ENCODE measurements around the gene TGFB2. TPM values are rescaled to one million over a fixed set of nuclear protein-coding genes. Genes with fewer than 3 reads are reported as not detected.

TGFB2 gene
- total RNA-seq, 1 experiment from 2014 or later = 1.2 TPM

DNA sequence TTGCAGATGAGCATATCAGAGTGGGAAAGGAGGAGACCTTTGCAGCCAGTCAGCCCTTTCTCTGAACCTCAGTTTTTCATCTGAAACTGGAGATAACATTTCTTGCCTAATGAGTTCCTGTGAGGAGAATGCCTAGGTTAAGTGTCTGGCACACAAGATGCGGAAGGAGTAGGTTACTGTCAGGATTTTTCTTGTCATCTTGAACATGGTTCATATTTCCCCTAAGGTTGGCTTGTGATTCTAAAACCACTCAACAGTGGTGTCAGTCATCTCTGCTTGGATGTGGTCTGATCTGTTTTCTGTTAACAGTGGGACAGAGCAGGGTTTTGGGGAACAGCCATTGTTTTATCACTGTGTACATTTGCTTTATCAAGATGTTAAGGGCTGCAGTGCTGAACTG lies 70.6 kb downstream of the TGFB2 start:
- no peaks in the 10 kb centered on the region for H3K27me3 ChIP-seq (replicated peaks; ENCODE audit: insufficient read depth, low read depth, low read length, poor library complexity)
- no peaks in the 10 kb centered on the region for H3K36me3 ChIP-seq (ENCODE audit: insufficient read depth, low read length, poor library complexity, severe bottlenecking)
- POLR2A ChIA-PET (ENCODE audit: low non-redundant PET) = no interaction called here
- CTCF ChIA-PET = no interaction called here
- no peaks in the 10 kb centered on the region for H3K9me3 ChIP-seq (ENCODE audit: low read depth, low read length, poor library complexity, severe bottlenecking)
- no peak overlapping the region for H3K4me3 ChIP-seq (ENCODE audit: low read depth, low read length, poor library complexity, severe bottlenecking)
- no peak overlapping the region for H3K27ac ChIP-seq (ENCODE audit: low read depth, low read length, poor library complexity, severe bottlenecking)
- DNase-seq (ENCODE audit: low spot score) = no peak
- H3K4me1 ChIP-seq (ENCODE audit: insufficient read depth, low read length, poor library complexity, severe bottlenecking) = no peaks in the 10 kb centered on the region
- no TSS peak for BruUV-seq (replicated peaks)
- intact Hi-C loops (cut with micrococcal nuclease; ENCODE audit: unreplicated experiment) = no loop called here
- TF ChIP-seq EZH2 (IDR thresholded peaks at IDR 0.05; ENCODE audit: borderline replicate concordance, low read depth, low read length, poor library complexity, severe bottlenecking) = no peak
- TF ChIP-seq, protein P1, sequence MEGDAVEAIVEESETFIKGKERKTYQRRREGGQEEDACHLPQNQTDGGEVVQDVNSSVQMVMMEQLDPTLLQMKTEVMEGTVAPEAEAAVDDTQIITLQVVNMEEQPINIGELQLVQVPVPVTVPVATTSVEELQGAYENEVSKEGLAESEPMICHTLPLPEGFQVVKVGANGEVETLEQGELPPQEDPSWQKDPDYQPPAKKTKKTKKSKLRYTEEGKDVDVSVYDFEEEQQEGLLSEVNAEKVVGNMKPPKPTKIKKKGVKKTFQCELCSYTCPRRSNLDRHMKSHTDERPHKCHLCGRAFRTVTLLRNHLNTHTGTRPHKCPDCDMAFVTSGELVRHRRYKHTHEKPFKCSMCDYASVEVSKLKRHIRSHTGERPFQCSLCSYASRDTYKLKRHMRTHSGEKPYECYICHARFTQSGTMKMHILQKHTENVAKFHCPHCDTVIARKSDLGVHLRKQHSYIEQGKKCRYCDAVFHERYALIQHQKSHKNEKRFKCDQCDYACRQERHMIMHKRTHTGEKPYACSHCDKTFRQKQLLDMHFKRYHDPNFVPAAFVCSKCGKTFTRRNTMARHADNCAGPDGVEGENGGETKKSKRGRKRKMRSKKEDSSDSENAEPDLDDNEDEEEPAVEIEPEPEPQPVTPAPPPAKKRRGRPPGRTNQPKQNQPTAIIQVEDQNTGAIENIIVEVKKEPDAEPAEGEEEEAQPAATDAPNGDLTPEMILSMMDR (conservative IDR thresholded peaks at IDR 0.05; ENCODE audit: low read depth, low read length) = no peak

DNA sequence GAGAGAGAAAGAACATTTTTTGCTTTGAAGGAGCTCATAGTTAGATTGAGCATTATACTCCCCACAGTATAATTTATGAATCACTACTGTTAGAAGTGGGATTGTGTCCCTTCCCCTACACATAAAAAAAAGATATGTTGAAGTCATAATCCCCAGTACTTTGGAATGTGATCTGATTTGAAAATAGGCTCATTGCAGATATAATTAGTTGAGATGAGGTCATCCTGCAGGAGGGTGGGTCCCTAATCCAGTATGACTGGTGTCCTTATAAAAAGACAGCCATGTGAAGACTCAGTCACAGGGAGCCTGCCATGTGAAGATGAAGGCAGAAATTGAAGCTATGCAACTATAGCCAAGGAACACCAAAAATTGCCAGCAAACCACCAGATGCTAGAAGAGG lies 76.4 kb downstream of the TGFB2 start:
- no TSS peak for BruUV-seq (replicated peaks)
- POLR2A ChIA-PET (ENCODE audit: low non-redundant PET) = no interaction called here
- no peaks in the 10 kb centered on the region for H3K36me3 ChIP-seq (ENCODE audit: insufficient read depth, low read length, poor library complexity, severe bottlenecking)
- intact Hi-C loops (cut with micrococcal nuclease; ENCODE audit: unreplicated experiment) = no loop called here
- H3K27ac ChIP-seq (ENCODE audit: low read depth, low read length, poor library complexity, severe bottlenecking) = no peak overlapping the region
- no peak for TF ChIP-seq EZH2 (IDR thresholded peaks at IDR 0.05; ENCODE audit: borderline replicate concordance, low read depth, low read length, poor library complexity, severe bottlenecking)
- TF ChIP-seq, protein P1 (conservative IDR thresholded peaks at IDR 0.05; ENCODE audit: low read depth, low read length) = no peak
- H3K4me1 ChIP-seq (ENCODE audit: insufficient read depth, low read length, poor library complexity, severe bottlenecking) = peaks cover 11% of the 10 kb centered on the region
- no peaks in the 10 kb centered on the region for H3K27me3 ChIP-seq (replicated peaks; ENCODE audit: insufficient read depth, low read depth, low read length, poor library complexity)
- no peaks in the 10 kb centered on the region for H3K9me3 ChIP-seq (ENCODE audit: low read depth, low read length, poor library complexity, severe bottlenecking)
- no peak overlapping the region for H3K4me3 ChIP-seq (ENCODE audit: low read depth, low read length, poor library complexity, severe bottlenecking)
- CTCF ChIA-PET = no interaction called here
- DNase-seq (ENCODE audit: low spot score) = peak; percentile 62

DNA sequence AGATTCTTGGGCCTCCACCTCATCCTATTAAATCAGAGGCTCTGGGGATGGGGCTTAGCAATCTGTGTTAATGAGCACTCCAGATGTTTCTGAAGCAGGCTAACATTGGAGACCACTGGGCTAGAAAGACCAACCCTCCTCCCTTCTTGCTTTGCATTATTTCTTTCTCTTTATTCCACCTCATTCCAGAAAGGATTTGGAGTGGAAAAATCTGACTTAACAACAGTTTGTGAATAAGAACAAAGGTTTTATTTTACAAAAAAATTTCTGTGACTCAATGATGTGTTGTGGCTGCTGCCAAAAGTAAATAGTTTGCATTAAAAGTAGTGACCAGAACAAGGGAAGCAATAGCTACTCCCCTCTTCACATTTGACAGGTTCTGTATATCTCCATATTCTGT lies 79.4 kb downstream of the TGFB2 start:
- CTCF ChIA-PET = no interaction called here
- POLR2A ChIA-PET (ENCODE audit: low non-redundant PET) = no interaction called here
- DNase-seq (ENCODE audit: low spot score) = no peak
- TF ChIP-seq, protein P1 (conservative IDR thresholded peaks at IDR 0.05; ENCODE audit: low read depth, low read length) = no peak
- TF ChIP-seq EZH2 (IDR thresholded peaks at IDR 0.05; ENCODE audit: borderline replicate concordance, low read depth, low read length, poor library complexity, severe bottlenecking) = no peak
- intact Hi-C loops (cut with micrococcal nuclease; ENCODE audit: unreplicated experiment) = no loop called here
- Histone ChIP-seq H3K36me3 (ENCODE audit: insufficient read depth, low read length, poor library complexity, severe bottlenecking) (no peaks in the 10 kb centered on the region), H3K27ac (ENCODE audit: low read depth, low read length, poor library complexity, severe bottlenecking) (no peak overlapping the region), H3K9me3 (ENCODE audit: low read depth, low read length, poor library complexity, severe bottlenecking) (no peaks in the 10 kb centered on the region), H3K4me1 (ENCODE audit: insufficient read depth, low read length, poor library complexity, severe bottlenecking) (peaks cover 13% of the 10 kb centered on the region), H3K4me3 (ENCODE audit: low read depth, low read length, poor library complexity, severe bottlenecking) (no peak overlapping the region), H3K27me3 (replicated peaks; ENCODE audit: insufficient read depth, low read depth, low read length, poor library complexity) (no peaks in the 10 kb centered on the region)
- BruUV-seq (replicated peaks) = no TSS peak

Data from A673 (cell line).